OCI-LY3 (cell line): ENCODE measurements around the gene MIDN.

ENCODE experiments used
- EZH2phosphoT487 ChIP-seq: fragments of 200-600 bp; shearing (Covaris generic); IDR thresholded peaks from 2 replicates; pipeline ENCODE4 v1.6.1; 2018; ENCODE audit warnings: antibody characterized with exemption, mixed run types, low read depth
- TF ChIP-seq, protein P1 (sequence below): fragments of 200-600, 300-600 bp; sonication (generic); IDR thresholded peaks from 2 replicates; pipeline ENCODE4 v1.5.1; 2014; ENCODE audit warnings: antibody characterized with exemption, low read length, low read depth

DNA sequence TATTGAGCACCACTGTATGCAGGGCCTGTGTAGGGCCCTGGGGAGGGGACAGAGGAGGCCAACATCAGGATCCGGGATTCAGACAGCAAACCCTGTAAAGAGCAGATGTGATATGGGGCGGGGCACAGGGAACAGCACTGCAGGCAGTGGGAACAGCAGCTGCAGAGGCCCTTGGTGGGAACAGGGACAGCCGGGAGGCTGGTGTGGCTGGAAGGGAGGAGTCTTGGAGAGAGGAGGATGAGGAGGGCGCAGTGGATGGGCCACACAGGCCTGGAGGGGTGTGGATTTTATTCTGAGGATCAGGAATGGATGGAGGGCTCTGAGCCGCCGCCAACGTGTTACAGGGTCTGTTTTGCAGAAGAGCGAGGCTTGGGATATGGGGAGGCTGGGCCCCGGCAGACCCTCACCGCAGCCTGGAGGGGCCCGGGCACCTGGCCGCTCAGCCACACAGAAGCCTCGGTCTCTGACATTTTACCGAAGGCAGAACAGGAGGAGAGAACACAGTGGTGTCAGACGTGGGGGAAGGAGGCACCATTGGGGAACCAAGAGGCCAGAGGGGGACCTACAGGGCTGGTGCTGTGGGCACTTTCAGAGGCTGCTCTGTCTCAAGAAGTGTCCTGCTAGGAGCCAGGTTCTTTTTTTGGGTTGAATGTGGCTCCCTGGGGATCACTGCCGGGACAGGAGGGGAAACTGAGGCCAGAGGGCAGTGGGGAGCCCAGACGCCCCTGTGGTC is 44.2 kb downstream of the MIDN start:
- TF ChIP-seq, protein P1, sequence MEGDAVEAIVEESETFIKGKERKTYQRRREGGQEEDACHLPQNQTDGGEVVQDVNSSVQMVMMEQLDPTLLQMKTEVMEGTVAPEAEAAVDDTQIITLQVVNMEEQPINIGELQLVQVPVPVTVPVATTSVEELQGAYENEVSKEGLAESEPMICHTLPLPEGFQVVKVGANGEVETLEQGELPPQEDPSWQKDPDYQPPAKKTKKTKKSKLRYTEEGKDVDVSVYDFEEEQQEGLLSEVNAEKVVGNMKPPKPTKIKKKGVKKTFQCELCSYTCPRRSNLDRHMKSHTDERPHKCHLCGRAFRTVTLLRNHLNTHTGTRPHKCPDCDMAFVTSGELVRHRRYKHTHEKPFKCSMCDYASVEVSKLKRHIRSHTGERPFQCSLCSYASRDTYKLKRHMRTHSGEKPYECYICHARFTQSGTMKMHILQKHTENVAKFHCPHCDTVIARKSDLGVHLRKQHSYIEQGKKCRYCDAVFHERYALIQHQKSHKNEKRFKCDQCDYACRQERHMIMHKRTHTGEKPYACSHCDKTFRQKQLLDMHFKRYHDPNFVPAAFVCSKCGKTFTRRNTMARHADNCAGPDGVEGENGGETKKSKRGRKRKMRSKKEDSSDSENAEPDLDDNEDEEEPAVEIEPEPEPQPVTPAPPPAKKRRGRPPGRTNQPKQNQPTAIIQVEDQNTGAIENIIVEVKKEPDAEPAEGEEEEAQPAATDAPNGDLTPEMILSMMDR = no peak
- TF ChIP-seq EZH2phosphoT487 = no peak
